HG02943 (cell line): Measurements from ENCODE around the gene ADD3.
A peak's percentile ranks its signal among the peaks of the same experiment; 100 is the strongest.

ENCODE experiments used
- ATAC-seq: cut with Tn5 transposase; IDR thresholded peaks from one replicate; pipeline ENCODE4 v1.9.1; 2021; ENCODE audit warnings: mild to moderate bottlenecking, low read depth, moderate library complexity; ENCODE audit not compliant: unreplicated experiment

Gene ADD3

GRCh38 chr10:110007701-110008517 is at the start of gene ADD3:
TSS of gene ADD3 (plus strand) at chr10:110007984. CDS start at chr10:110100654, 92,670 bp downstream.
- ATAC-seq: peak; percentile 65

- ATAC-seq: no peak
Measured at GRCh38 chr10:109958059-109958458, 49.7 kb upstream of the ADD3 start.

- no peak for ATAC-seq
Measured at GRCh38 chr10:109959259-109960145, 48.3 kb upstream of the ADD3 start.

- ATAC-seq: no peak
Measured at GRCh38 chr10:109960682-109961081, 47.1 kb upstream of the ADD3 start.

- no peak for ATAC-seq
Measured at GRCh38 chr10:109961174-109962001, 46.4 kb upstream of the ADD3 start.

GRCh38 chr10:109962247-109962646 is 45.5 kb upstream of the ADD3 start:
- no peak for ATAC-seq

- no peak for ATAC-seq
Measured at GRCh38 chr10:109963439-109963838, 44.3 kb upstream of the ADD3 start.

GRCh38 chr10:109964318-109964717 is 43.5 kb upstream of the ADD3 start:
- no peak for ATAC-seq

GRCh38 chr10:109966961-109967738 is 40.6 kb upstream of the ADD3 start:
- no peak for ATAC-seq

- ATAC-seq: no peak
Measured at GRCh38 chr10:109967739-109968088, 40.1 kb upstream of the ADD3 start.

GRCh38 chr10:109968953-109969759 is 38.6 kb upstream of the ADD3 start:
- no peak for ATAC-seq

GRCh38 chr10:109969760-109970346 is 37.9 kb upstream of the ADD3 start:
- no peak for ATAC-seq

GRCh38 chr10:109971634-109972033 is 36.1 kb upstream of the ADD3 start:
- no peak for ATAC-seq

GRCh38 chr10:109972372-109973001 is 35.3 kb upstream of the ADD3 start:
- ATAC-seq: no peak

- no peak for ATAC-seq
Measured at GRCh38 chr10:109973326-109973829, 34.4 kb upstream of the ADD3 start.

- no peak for ATAC-seq
Measured at GRCh38 chr10:109974504-109975191, 33.1 kb upstream of the ADD3 start.
